Adrenal gland (tissue), 5 donors: ENCODE measurements around the gene SLC1A2.

Source experiments
- CTCF ChIP-seq, 6 experiments: fragments of 450-650 bp in 4 of 6; fragments of 200-600 bp in 2 of 6; sonication (generic) in 1 of 6; IDR thresholded peaks; 1 replicate in 5 of 6; 2 replicates in 1 of 6; pipeline versions ENCODE4 v1.5.1 to v1.8.0; 2016 to 2021; ENCODE audit warnings: antibody characterized with exemption in 6 of 6, mild to moderate bottlenecking in 2 of 6, moderate library complexity in 1 of 6
- POLR2A ChIP-seq, 2 donors: fragments of 450-650 bp; IDR thresholded peaks; one replicate each; pipeline ENCODE4 v1.6.1; 2017; ENCODE audit warnings: antibody characterized with exemption in 2 of 2, mild to moderate bottlenecking in 2 of 2, moderate library complexity in 1 of 2
- donor health status: DM: no; HTN: no; CAD: no.

GRCh38 chr11:35337914-35338305, 81.4 kb downstream of the SLC1A2 start:
- no peak for TF ChIP-seq CTCF (IDR thresholded peaks at IDR 0.05)
- TF ChIP-seq POLR2A (IDR thresholded peaks at IDR 0.05): no peak
